Measurements from ENCODE around the gene TMEM88.
"Not testable (repeated sequence)": the region's sequence is repeated elsewhere in the genome, so short reads cannot be mapped to it uniquely, and the experiment has no call there.

Gene TMEM88

GRCh38 chr17:7854851-7855659 is at the start of gene TMEM88:
TMEM88 (plus strand) TSS chr17:7855066; CDS start chr17:7855075, 9 bp downstream.
- peaks cover 18% of the 10 kb centered on the region for H3K36me3 Mint-ChIP-seq
- peaks cover 24% of the 10 kb centered on the region for H3K4me1 Mint-ChIP-seq
- no peaks in the 10 kb centered on the region for H3K9me3 Mint-ChIP-seq
- H3K27me3 Mint-ChIP-seq, result no peaks in the 10 kb centered on the region
- peak within 1 kb of the TSS; percentile 64 for H3K4me3 Mint-ChIP-seq
- no peak within 1 kb of the TSS for H3K27ac Mint-ChIP-seq

GRCh38 chr17:7806587-7806986 is 48.3 kb upstream of the TMEM88 start:
- Mint-ChIP-seq H3K4me3 (no peak overlapping the region), H3K36me3 (no peaks in the 10 kb centered on the region), H3K4me1 (peaks cover 7% of the 10 kb centered on the region), H3K27me3 (peaks cover 4% of the 10 kb centered on the region), H3K9me3 (no peaks in the 10 kb centered on the region), H3K27ac (no peak overlapping the region)

- Mint-ChIP-seq H3K4me1 (peaks cover 7% of the 10 kb centered on the region), H3K27me3 (peaks cover 4% of the 10 kb centered on the region), H3K36me3 (no peaks in the 10 kb centered on the region), H3K27ac (no peak overlapping the region), H3K9me3 (no peaks in the 10 kb centered on the region), H3K4me3 (no peak overlapping the region)
Observed at GRCh38 chr17:7807206-7807605, 47.7 kb upstream of the TMEM88 start.

- H3K36me3 Mint-ChIP-seq, result no peaks in the 10 kb centered on the region
- H3K27ac Mint-ChIP-seq, result no peak overlapping the region
- peaks cover 2% of the 10 kb centered on the region for H3K27me3 Mint-ChIP-seq
- no peaks in the 10 kb centered on the region for H3K9me3 Mint-ChIP-seq
- H3K4me3 Mint-ChIP-seq, result no peak overlapping the region
- H3K4me1 Mint-ChIP-seq, result peaks cover 7% of the 10 kb centered on the region
Observed at GRCh38 chr17:7809086-7809790, 45.6 kb upstream of the TMEM88 start.

- not testable (repeated sequence) for H3K27me3 Mint-ChIP-seq, H3K9me3 Mint-ChIP-seq, H3K27ac Mint-ChIP-seq, H3K36me3 Mint-ChIP-seq, H3K4me3 Mint-ChIP-seq, H3K4me1 Mint-ChIP-seq
Observed at GRCh38 chr17:7809791-7810343, 45.0 kb upstream of the TMEM88 start.

- no peaks in the 10 kb centered on the region for H3K9me3 Mint-ChIP-seq
- peaks cover 2% of the 10 kb centered on the region for H3K27me3 Mint-ChIP-seq
- no peak overlapping the region for H3K27ac Mint-ChIP-seq
- H3K4me3 Mint-ChIP-seq, result no peak overlapping the region
- peaks cover 7% of the 10 kb centered on the region for H3K4me1 Mint-ChIP-seq
- H3K36me3 Mint-ChIP-seq, result no peaks in the 10 kb centered on the region
Observed at GRCh38 chr17:7811251-7811650, 43.6 kb upstream of the TMEM88 start.

GRCh38 chr17:7814969-7815368 is 39.9 kb upstream of the TMEM88 start:
- peaks cover 7% of the 10 kb centered on the region for H3K4me1 Mint-ChIP-seq
- no peak overlapping the region for H3K27ac Mint-ChIP-seq
- H3K9me3 Mint-ChIP-seq, result no peaks in the 10 kb centered on the region
- no peak overlapping the region for H3K4me3 Mint-ChIP-seq
- H3K36me3 Mint-ChIP-seq, result no peaks in the 10 kb centered on the region
- H3K27me3 Mint-ChIP-seq, result no peaks in the 10 kb centered on the region

- Mint-ChIP-seq H3K27me3 (no peaks in the 10 kb centered on the region), H3K36me3 (no peaks in the 10 kb centered on the region), H3K4me3 (no peak overlapping the region), H3K9me3 (no peaks in the 10 kb centered on the region), H3K27ac (no peak overlapping the region), H3K4me1 (no peaks in the 10 kb centered on the region)
Observed at GRCh38 chr17:7816926-7817642, 37.8 kb upstream of the TMEM88 start.

- no peaks in the 10 kb centered on the region for H3K9me3 Mint-ChIP-seq
- no peak overlapping the region for H3K4me3 Mint-ChIP-seq
- H3K4me1 Mint-ChIP-seq, result peaks cover 2% of the 10 kb centered on the region
Observed at GRCh38 chr17:7817643-7817964, 37.3 kb upstream of the TMEM88 start.

GRCh38 chr17:7818026-7818425 is 36.8 kb upstream of the TMEM88 start:
- Mint-ChIP-seq H3K27ac (no peak overlapping the region), H3K27me3 (no peaks in the 10 kb centered on the region), H3K36me3 (no peaks in the 10 kb centered on the region), H3K9me3 (no peaks in the 10 kb centered on the region), H3K4me3 (no peak overlapping the region), H3K4me1 (peaks cover 3% of the 10 kb centered on the region)

More at GRCh38 chr17:7817643-7817964, 37.3 kb upstream of the TMEM88 start:
- no peaks in the 10 kb centered on the region for H3K36me3 Mint-ChIP-seq
- no peak overlapping the region for H3K27ac Mint-ChIP-seq
- no peaks in the 10 kb centered on the region for H3K27me3 Mint-ChIP-seq

- H3K9me3 Mint-ChIP-seq, result no peaks in the 10 kb centered on the region
- H3K4me1 Mint-ChIP-seq, result peaks cover 7% of the 10 kb centered on the region
- H3K36me3 Mint-ChIP-seq, result no peaks in the 10 kb centered on the region
Observed at GRCh38 chr17:7818746-7819645, 35.9 kb upstream of the TMEM88 start.

GRCh38 chr17:7820231-7820630 is 34.6 kb upstream of the TMEM88 start:
- H3K27me3 Mint-ChIP-seq, result no peaks in the 10 kb centered on the region
- no peak overlapping the region for H3K4me3 Mint-ChIP-seq
- H3K36me3 Mint-ChIP-seq, result no peaks in the 10 kb centered on the region
- H3K27ac Mint-ChIP-seq, result no peak overlapping the region
- no peaks in the 10 kb centered on the region for H3K9me3 Mint-ChIP-seq
- H3K4me1 Mint-ChIP-seq, result peaks cover 11% of the 10 kb centered on the region

More at GRCh38 chr17:7818746-7819645, 35.9 kb upstream of the TMEM88 start:
- H3K4me3 Mint-ChIP-seq, result no peak overlapping the region
- no peaks in the 10 kb centered on the region for H3K27me3 Mint-ChIP-seq
- no peak overlapping the region for H3K27ac Mint-ChIP-seq

GRCh38 chr17:7822126-7822525 is 32.7 kb upstream of the TMEM88 start:
- H3K36me3 Mint-ChIP-seq, result no peaks in the 10 kb centered on the region
- H3K4me3 Mint-ChIP-seq, result no peak overlapping the region
- no peaks in the 10 kb centered on the region for H3K27me3 Mint-ChIP-seq
- H3K27ac Mint-ChIP-seq, result no peak overlapping the region
- no peaks in the 10 kb centered on the region for H3K9me3 Mint-ChIP-seq
- H3K4me1 Mint-ChIP-seq, result peaks cover 14% of the 10 kb centered on the region

GRCh38 chr17:7823581-7824001 is 31.3 kb upstream of the TMEM88 start:
- H3K4me3 Mint-ChIP-seq, result no peak overlapping the region

More at GRCh38 chr17:7823581-7824001, 31.3 kb upstream of the TMEM88 start:
- no peaks in the 10 kb centered on the region for H3K36me3 Mint-ChIP-seq
- peak overlapping the region; percentile 14 for H3K27ac Mint-ChIP-seq
- no peaks in the 10 kb centered on the region for H3K9me3 Mint-ChIP-seq
- H3K4me1 Mint-ChIP-seq, result peaks cover 14% of the 10 kb centered on the region
- no peaks in the 10 kb centered on the region for H3K27me3 Mint-ChIP-seq
